Thoracic aorta (tissue), 2 donors: Measurements from ENCODE around the gene ENOX1. TPM values are rescaled to one million over a fixed set of nuclear protein-coding genes. Genes with fewer than 3 reads are reported as not detected.

Experiments used
- ATAC-seq: fragments of 150-250 bp; one replicate; pipeline ENCODE4 v1.8.0; 2017; ENCODE audit warnings: low read depth; ENCODE audit not compliant: insufficient number of reproducible peaks, low FRiP score
- DNase-seq: peaks from one replicate; pipeline ENCODE4 v3.0.0-alpha.2; 2020; ENCODE audit warnings: low spot score
- H3K27ac ChIP-seq, 2 donors: fragments of 200-600 bp; sonication (generic); 1 replicate in 1 of 2; 2 replicates in 1 of 2; pipeline ENCODE4 v1.5.1; 2016; ENCODE audit warnings: mild to moderate bottlenecking in 2 of 2, moderate library complexity in 2 of 2
- H3K27me3 ChIP-seq: fragments of 200-600 bp; sonication (generic); replicated peaks from 2 replicates; pipeline ENCODE4 v1.6.0; 2016; ENCODE audit warnings: mild to moderate bottlenecking; ENCODE audit not compliant: insufficient read depth
- H3K36me3 ChIP-seq: fragments of 200-600 bp; sonication (generic); one replicate; pipeline ENCODE4 v1.5.1; 2016
- H3K4me1 ChIP-seq, 2 donors: fragments of 200-600 bp; sonication (generic); 1 replicate in 1 of 2; 2 replicates in 1 of 2; pipeline versions ENCODE4 v1.5.1 to v1.6.0; 2016; ENCODE audit warnings: low read depth in 2 of 2, mild to moderate bottlenecking in 1 of 2; ENCODE audit not compliant: control insufficient read depth in 1 of 2
- H3K4me3 ChIP-seq: fragments of 200-600 bp; sonication (generic); 2 replicates; pipeline ENCODE4 v1.5.1; 2016; ENCODE audit warnings: mild to moderate bottlenecking
- H3K9me3 ChIP-seq: fragments of 200-600 bp; sonication (generic); 2 replicates; pipeline ENCODE4 v1.5.1; 2016
- total RNA-seq, 2 donors: library from RNA; depleted of rRNA; stranded (reverse); fragments of >200 nt; gene quantifications; one replicate each; pipeline versions ENCODE4 v1.1.0 to v1.2.3, GENCODE V29; 2016
- TF ChIP-seq, protein P1 (sequence below): fragments of 200-600 bp; sonication (generic); IDR thresholded peaks from one replicate; pipeline ENCODE4 v1.5.1; 2019; ENCODE audit warnings: antibody characterized with exemption

The ENOX1 gene
- total RNA-seq, 2 donors from 2014 or later, result 0.41 to 2.3 TPM

- no peak for DNase-seq
- TF ChIP-seq, protein P1, sequence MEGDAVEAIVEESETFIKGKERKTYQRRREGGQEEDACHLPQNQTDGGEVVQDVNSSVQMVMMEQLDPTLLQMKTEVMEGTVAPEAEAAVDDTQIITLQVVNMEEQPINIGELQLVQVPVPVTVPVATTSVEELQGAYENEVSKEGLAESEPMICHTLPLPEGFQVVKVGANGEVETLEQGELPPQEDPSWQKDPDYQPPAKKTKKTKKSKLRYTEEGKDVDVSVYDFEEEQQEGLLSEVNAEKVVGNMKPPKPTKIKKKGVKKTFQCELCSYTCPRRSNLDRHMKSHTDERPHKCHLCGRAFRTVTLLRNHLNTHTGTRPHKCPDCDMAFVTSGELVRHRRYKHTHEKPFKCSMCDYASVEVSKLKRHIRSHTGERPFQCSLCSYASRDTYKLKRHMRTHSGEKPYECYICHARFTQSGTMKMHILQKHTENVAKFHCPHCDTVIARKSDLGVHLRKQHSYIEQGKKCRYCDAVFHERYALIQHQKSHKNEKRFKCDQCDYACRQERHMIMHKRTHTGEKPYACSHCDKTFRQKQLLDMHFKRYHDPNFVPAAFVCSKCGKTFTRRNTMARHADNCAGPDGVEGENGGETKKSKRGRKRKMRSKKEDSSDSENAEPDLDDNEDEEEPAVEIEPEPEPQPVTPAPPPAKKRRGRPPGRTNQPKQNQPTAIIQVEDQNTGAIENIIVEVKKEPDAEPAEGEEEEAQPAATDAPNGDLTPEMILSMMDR, result no peak
- no peaks in the 10 kb centered on the region for H3K4me1 ChIP-seq
- H3K4me3 ChIP-seq, result no peak overlapping the region
- H3K36me3 ChIP-seq, result no peaks in the 10 kb centered on the region
- no peaks in the 10 kb centered on the region for H3K27me3 ChIP-seq
- no peak overlapping the region for H3K27ac ChIP-seq
- ATAC-seq, result no peak
- H3K9me3 ChIP-seq, result no peaks in the 10 kb centered on the region
These were observed 559.1 kb downstream of the ENOX1 start for GRCh38 chr13:43227721-43228120.

GRCh38 chr13:43223216-43223615, 563.6 kb downstream of the ENOX1 start:
- H3K36me3 ChIP-seq, result no peaks in the 10 kb centered on the region
- no peak for DNase-seq
- H3K4me3 ChIP-seq, result no peak overlapping the region
- TF ChIP-seq, protein P1, result no peak
- no peak for ATAC-seq
- H3K4me1 ChIP-seq, result no peaks in the 10 kb centered on the region
- H3K27me3 ChIP-seq, result no peaks in the 10 kb centered on the region
- no peak overlapping the region for H3K27ac ChIP-seq
- H3K9me3 ChIP-seq, result no peaks in the 10 kb centered on the region

- no peaks in the 10 kb centered on the region for H3K27me3 ChIP-seq
- H3K36me3 ChIP-seq, result no peaks in the 10 kb centered on the region
- TF ChIP-seq, protein P1, result no peak
- H3K27ac ChIP-seq, result no peak overlapping the region
- ATAC-seq (no peak), DNase-seq (no peak)
- no peak overlapping the region for H3K4me3 ChIP-seq
- no peaks in the 10 kb centered on the region for H3K9me3 ChIP-seq
- no peaks in the 10 kb centered on the region for H3K4me1 ChIP-seq
These were observed 564.7 kb downstream of the ENOX1 start for GRCh38 chr13:43222086-43222485.

DNA sequence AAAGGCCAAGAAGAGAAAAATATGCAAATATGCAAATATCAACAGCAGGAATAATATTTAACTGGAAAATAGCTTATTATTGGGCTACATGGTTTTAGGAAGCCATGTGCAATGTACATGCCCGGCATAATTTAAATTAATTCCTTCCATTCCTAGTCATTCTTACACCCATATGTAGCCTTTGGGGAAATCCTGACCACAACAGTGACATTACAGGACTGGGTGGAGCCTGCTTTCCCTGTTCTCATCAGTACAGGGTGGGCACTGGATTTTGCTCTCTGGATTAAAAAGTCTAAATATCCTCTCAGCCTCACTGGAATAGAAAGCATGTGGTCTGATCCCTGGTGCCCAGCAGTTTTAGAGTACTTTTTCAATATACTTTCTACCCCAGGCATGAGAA, 565.2 kb downstream of the ENOX1 start:
- ATAC-seq (no peak), DNase-seq (no peak)
- Histone ChIP-seq H3K27me3 (no peaks in the 10 kb centered on the region), H3K4me3 (no peak overlapping the region), H3K27ac (no peak overlapping the region), H3K4me1 (no peaks in the 10 kb centered on the region), H3K9me3 (no peaks in the 10 kb centered on the region), H3K36me3 (no peaks in the 10 kb centered on the region)
- TF ChIP-seq, protein P1, result no peak

DNA sequence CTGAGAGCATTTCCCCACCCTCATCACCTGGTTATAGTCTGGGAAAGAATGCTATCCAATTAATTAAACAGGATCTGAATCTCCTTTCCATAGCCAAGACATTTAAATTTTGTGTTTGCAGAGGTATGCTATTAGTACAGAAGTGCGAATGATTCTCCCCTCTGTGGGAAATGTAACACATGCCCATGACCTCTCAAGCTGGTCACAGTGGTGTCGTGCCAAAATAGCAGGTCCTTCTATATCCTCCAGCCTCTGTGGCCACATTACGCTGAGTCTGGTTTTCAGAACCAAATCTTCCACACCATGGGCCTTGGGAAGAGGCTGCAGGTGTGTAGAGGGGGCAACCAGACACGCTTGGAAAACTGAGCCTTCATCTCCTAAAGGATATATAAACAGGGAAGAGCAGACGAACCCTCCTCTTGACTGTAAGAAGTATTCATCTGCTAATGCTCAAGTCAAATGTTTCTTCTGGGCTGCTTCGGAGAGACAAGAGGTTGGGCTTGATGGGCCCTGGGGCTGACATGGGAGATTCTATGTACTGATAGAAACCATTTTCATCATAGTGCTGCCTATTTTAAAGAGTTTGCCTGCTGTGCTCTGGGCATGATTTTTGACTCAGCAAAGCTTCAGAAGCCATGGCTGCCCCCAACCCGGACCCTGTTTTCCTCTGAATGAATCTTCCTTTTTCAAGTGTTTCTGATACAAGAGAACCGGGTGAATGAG, 565.7 kb downstream of the ENOX1 start:
- no peaks in the 10 kb centered on the region for H3K4me1 ChIP-seq
- DNase-seq (no peak), ATAC-seq (no peak)
- no peak overlapping the region for H3K27ac ChIP-seq
- H3K9me3 ChIP-seq, result no peaks in the 10 kb centered on the region
- H3K27me3 ChIP-seq, result no peaks in the 10 kb centered on the region
- no peaks in the 10 kb centered on the region for H3K36me3 ChIP-seq
- no peak overlapping the region for H3K4me3 ChIP-seq
- TF ChIP-seq, protein P1, result no peak
